Stomach (tissue), 4 donors: ENCODE results near the gene PRG2.

ENCODE experiments used
- CTCF ChIP-seq, 7 experiments: fragments of 450-650 bp in 4 of 7; fragments of 200-600 bp in 3 of 7; sonication (generic) in 3 of 7; IDR thresholded peaks; one replicate each; pipeline ENCODE4 v1.5.1; 2016 to 2019; ENCODE audit warnings: antibody characterized with exemption in 7 of 7, control low read depth in 2 of 7, mild to moderate bottlenecking in 1 of 7
- EP300 ChIP-seq: sonication (generic); formaldehyde crosslinking; IDR thresholded peaks from one replicate; pipeline ENCODE4 v1.6.1; 2017; ENCODE audit warnings: antibody characterized with exemption

- TF ChIP-seq CTCF (IDR thresholded peaks at IDR 0.05) (no peak), EP300 (peak; percentile 5)
Measured at GRCh38 chr11:57425565-57426438, 35.4 kb upstream of the PRG2 start.
